GM18951 (cell line): ENCODE results near the gene TSHZ2.
"Not testable (repeated sequence)": the region's sequence is repeated elsewhere in the genome, so short reads cannot be mapped to it uniquely, and the experiment has no call there.

Experiments
- POLR2A ChIP-seq: IDR thresholded peaks from 4 replicates; pipeline ENCODE4 v1.6.1; 2011; ENCODE audit warnings: mild to moderate bottlenecking; ENCODE audit not compliant: insufficient read length, insufficient read depth; ENCODE audit errors: extremely low read depth
- in situ Hi-C: fragments of 300-500 bp; cut with MboI; formaldehyde crosslinking; loops from one replicate; pipeline ENCODE4 v1.12.0; 2022; ENCODE audit warnings: low sequenced_read_pairs, mixed read lengths, inconsistent platforms; ENCODE audit not compliant: unreplicated experiment

Gene TSHZ2

DNA sequence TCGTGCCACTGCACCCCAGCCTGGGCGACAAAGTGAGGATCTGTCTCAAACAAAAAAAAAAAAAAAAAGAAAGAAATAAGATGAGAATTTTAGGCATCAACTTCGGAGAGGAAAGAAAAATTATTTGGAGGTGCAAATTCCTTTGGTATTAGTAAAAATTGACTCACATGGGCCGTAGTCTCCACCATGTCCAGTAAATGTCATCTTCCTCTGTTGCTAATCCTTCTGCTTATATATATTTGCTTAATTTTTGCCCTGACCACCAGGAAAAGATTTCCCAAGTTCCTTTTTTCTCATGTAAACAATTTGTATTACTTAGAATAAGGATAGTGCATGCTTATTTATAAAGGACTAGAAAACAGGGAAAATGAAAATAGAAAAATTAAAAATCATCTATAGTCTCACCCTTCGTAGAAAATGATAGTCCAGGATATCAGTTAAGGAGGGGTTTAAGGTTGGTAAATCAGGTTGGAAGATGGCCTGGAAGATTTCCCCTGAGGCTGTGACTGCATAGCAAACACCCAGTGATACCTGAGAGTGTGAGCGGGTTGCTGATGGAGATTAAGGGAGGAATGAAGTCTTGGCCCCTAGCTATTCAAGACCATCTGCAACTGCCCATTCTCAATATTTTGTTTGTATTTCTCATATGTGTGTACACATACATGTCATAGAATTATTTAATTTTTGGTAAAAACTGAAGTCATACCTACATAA is 380.7 kb downstream of the TSHZ2 start:
- in situ Hi-C loops, result no loop called here
- no peak for TF ChIP-seq POLR2A

GRCh38 chr20:53354314-53354713 is 382.2 kb downstream of the TSHZ2 start:
- TF ChIP-seq POLR2A, result no peak
- in situ Hi-C loops, result no loop called here

GRCh38 chr20:53355790-53356189 is 383.6 kb downstream of the TSHZ2 start:
- in situ Hi-C loops, result no loop called here
- no peak for TF ChIP-seq POLR2A

DNA sequence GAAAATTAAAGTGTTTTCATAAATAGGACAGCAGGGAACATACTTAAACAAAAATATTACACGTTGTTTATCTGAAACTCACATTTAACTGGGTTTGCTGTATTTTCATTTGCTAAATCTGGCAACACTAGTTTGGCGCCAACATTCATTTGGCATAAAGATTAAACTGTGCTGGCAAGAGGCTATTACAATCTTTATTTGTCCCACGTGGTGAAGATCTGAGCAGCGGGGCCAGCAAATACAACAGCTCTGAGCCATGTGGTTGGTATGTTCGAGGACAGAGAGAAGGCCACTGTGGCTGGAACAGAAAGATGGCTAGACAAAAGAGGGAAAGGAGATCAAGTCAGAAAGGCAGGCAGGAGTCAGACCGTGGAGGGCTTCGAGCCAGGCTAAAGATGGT is 387.3 kb downstream of the TSHZ2 start:
- TF ChIP-seq POLR2A, result no peak
- in situ Hi-C loops, result no loop called here

DNA sequence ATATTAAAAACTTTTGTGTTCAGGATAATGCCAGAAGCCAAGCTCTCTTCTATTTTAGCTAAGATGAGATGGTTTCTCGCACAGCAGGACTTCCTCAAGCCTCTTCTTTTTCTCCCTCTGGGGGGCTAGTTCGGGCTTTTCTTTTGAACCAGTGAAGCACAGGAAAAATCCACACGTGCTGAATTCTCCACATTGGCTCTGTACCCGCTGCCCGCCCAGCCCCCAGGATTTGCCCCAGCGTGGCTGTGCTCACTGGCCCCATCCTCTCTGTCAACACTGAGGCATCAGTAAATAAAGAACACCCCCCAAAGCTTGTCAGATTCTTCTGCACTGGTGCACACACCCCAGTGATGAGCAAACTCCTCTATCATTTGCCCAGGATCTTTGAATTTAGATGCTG is 388.7 kb downstream of the TSHZ2 start:
- no peak for TF ChIP-seq POLR2A
- in situ Hi-C loops, result no loop called here

- TF ChIP-seq POLR2A, result no peak
- in situ Hi-C loops, result no loop called here
Measured at GRCh38 chr20:53362736-53363135, 390.6 kb downstream of the TSHZ2 start.

GRCh38 chr20:53364646-53365045 is 392.5 kb downstream of the TSHZ2 start:
- no peak for TF ChIP-seq POLR2A
- in situ Hi-C loops, result no loop called here

DNA sequence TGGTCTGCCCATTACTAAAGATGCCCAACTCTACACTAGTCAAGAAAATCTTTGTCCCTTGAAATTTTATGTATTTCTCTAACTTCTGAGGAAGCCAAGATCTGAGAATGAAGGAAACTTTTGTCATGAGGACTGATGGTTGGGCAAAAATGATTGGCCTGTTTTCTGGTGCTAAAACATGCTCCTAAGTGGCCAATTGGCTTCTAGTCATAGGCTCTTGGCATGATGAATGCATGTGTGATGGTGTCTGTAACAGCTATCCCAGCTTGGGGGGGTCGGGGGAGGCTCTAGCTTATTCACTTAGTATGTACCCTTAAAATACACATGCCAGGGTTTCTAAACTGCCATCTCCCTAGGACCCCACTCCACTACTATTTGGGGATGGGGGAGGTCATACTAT is 392.9 kb downstream of the TSHZ2 start:
- TF ChIP-seq POLR2A, result no peak
- in situ Hi-C loops, result no loop called here

DNA sequence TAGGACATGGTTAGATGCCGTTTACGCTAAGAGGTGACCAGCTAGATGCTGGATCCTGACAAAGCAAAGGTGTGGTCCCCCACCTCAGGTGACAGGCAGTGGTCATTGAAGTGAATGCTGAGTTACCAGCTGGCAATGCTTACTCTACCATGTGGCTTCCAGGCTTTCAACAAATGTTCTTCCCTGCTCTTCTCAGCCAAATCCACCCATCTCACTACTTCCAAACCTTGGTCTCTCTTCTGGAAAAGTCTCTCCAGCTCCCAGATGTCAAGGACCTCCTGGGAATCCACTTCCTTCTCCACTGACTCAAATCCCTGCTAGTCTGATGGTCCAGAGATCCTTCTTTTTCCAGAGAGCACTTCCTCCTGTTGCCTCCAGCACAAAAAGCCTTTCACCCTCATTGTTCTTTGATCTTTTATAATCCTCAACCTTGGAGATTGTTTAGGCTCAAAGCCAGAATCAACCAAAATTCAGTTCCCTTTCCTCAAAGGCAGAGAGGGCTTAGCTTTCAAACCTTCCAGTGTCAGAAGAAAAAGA is 393.4 kb downstream of the TSHZ2 start:
- TF ChIP-seq POLR2A, result no peak

DNA sequence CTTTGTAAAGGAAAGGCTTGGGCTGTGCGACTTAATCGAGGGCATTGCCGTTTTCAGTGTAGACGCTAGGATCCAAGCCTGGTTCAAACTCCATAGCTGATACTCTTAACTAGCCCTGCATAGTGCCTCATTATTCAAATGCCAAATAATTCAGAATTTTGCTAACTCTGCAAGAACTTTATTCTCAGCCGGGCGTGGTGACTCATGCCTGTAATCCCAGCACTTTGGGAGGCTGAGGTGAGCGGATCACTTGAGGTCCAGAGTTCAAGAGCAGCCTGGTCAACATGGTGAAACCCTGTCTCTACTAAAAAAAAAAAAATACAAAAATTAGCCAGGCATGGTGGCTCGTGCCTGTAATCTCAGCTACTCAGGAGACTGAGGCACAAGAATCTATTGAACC is 394.8 kb downstream of the TSHZ2 start:
- in situ Hi-C loops, result not testable (repeated sequence)

More for the DNA sequence above, 393.4 kb downstream of the TSHZ2 start:
- in situ Hi-C loops, result no loop called here

GRCh38 chr20:53369871-53370270 is 397.7 kb downstream of the TSHZ2 start:
- in situ Hi-C loops, result no loop called here
- no peak for TF ChIP-seq POLR2A

DNA sequence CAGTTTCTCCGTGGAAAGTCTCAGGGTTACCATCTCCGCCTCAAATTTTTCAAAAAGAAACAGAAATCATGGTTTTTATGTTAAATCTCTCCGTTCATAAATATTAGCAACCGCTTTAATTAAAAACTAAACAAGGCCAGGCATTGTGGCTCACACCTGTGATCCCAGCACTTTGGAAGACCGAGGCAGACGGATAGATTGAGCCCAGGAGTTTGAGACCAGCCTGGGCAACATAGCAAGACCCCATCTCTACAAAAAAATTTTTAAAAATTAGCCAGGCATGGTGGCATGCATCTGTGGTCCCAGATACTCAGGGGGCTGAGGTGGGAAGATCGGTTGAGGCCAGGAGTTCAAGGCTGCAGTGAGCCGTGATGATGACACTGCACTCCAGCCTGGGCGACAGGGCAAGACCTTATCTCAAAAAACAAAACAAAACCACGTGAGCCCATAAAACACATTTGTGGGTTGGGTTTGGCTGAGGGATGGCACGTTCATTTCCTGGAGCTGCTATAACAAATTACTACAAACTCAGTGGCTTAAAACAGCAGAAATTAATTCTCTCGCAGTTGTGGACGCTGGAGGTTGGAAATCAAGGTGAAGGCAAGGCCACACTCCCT is 398.3 kb downstream of the TSHZ2 start:
- in situ Hi-C loops, result no loop called here
- no peak for TF ChIP-seq POLR2A

- in situ Hi-C loops, result no loop called here
- no peak for TF ChIP-seq POLR2A
Measured at GRCh38 chr20:53371216-53371615, 399.1 kb downstream of the TSHZ2 start.

- no peak for TF ChIP-seq POLR2A
- in situ Hi-C loops, result no loop called here
Measured at GRCh38 chr20:53376021-53376420, 403.9 kb downstream of the TSHZ2 start.
